K562 (cell line): ENCODE results near the gene DOCK4. TPM values are rescaled to one million over a fixed set of nuclear protein-coding genes. Genes with fewer than 3 reads are reported as not detected.

Source experiments
- ATAC-seq: fragments of 200-7000 bp; cut with Tn5 transposase; 3 replicates; pipeline ENCODE4 v1.9.1; 2020; ENCODE audit warnings: moderate library complexity
- BruUV-seq: library from RNA; stranded (reverse); fragments of 400-500 nt; replicated peaks from 2 replicates; lab custom pipeline; 2021; lab: Mats Ljungman, UMichigan
- CTCF ChIA-PET: fragments of 300-600 bp; formaldehyde crosslinking; extraction: SDS; loops from one replicate; lab custom pipeline; 2021; ENCODE audit warnings: low intra/inter-chr PET ratio; lab: Yijun Ruan, JAX
- POLR2A ChIA-PET: fragments of 300-600, 350-650 bp; sonication (Branson Sonifier 250); formaldehyde crosslinking; extraction: SDS; loops from one replicate; lab custom pipeline; 2021; ENCODE audit warnings: antibody characterized with exemption, inconsistent platforms; lab: Yijun Ruan, JAX
- DNase-seq, 4 experiments: peaks; one replicate each; pipeline versions ENCODE4 v3.0.0 to v3.0.0-alpha.2; 2011 to 2018; ENCODE audit warnings: low spot score in 3 of 4, mixed read lengths in 3 of 4; ENCODE audit errors: extremely low read depth in 1 of 4
- FAIRE-seq: peaks from 2 replicates; lab custom pipeline; 2011; peaks lifted over from hg19 to GRCh38; lab: Jason Lieb, UNC
- H2AFZ ChIP-seq: 2 replicates; pipeline ENCODE4 v1.6.0; 2011; ENCODE audit warnings: low read depth, low read length, control low read depth, inconsistent platforms
- H3K27ac ChIP-seq: fragments of 200-600 bp; 3 replicates; pipeline ENCODE4 v1.8.0; 2011; ENCODE audit warnings: low read depth, mild to moderate bottlenecking, control low read depth, inconsistent platforms, low read length, moderate library complexity, mixed read lengths; ENCODE audit errors: extremely low read depth
- H3K27me3 ChIP-seq, 2 experiments: fragments of 300-600 bp in 1 of 2; 2 replicates in 1 of 2; 3 replicates in 1 of 2; pipeline versions ENCODE4 v1.6.0 to v1.8.0; 2011; ENCODE audit warnings: inconsistent platforms in 2 of 2, low read length in 2 of 2, mild to moderate bottlenecking in 1 of 2, mixed read lengths in 1 of 2, moderate library complexity in 1 of 2; ENCODE audit not compliant: control insufficient read depth in 2 of 2, insufficient read depth in 2 of 2
- H3K36me3 ChIP-seq: fragments of 300-600 bp; 3 replicates; pipeline ENCODE4 v1.8.0; 2011; ENCODE audit warnings: mild to moderate bottlenecking, low read length, inconsistent platforms; ENCODE audit not compliant: control insufficient read depth, insufficient read depth
- H3K4me1 ChIP-seq, 2 experiments: fragments of 200-600 bp in 1 of 2; replicated peaks in 1 of 2; 2 replicates in 1 of 2; 3 replicates in 1 of 2; pipeline versions ENCODE4 v1.5.1 to v1.8.0; 2011; ENCODE audit warnings: inconsistent platforms in 2 of 2, low read length in 2 of 2, mild to moderate bottlenecking in 1 of 2, mixed read lengths in 1 of 2, moderate library complexity in 1 of 2; ENCODE audit not compliant: control insufficient read depth in 2 of 2, insufficient read depth in 2 of 2
- H3K4me2 ChIP-seq: 2 replicates; pipeline ENCODE4 v1.6.1; 2011; ENCODE audit warnings: low read length, control low read depth, inconsistent platforms, mixed read lengths; ENCODE audit not compliant: insufficient read depth
- H3K4me3 ChIP-seq: fragments of 200-600 bp; sonication (generic), shearing (Covaris generic); 2 replicates; pipeline ENCODE4 v1.5.1; 2016; ENCODE audit warnings: control low read depth, inconsistent platforms
- H3K79me2 ChIP-seq: fragments of 200-600 bp; 3 replicates; pipeline ENCODE4 v1.8.0; 2011; ENCODE audit warnings: low read length, inconsistent platforms; ENCODE audit not compliant: control insufficient read depth, insufficient read depth
- H3K9ac ChIP-seq, 2 experiments: 2 replicates each; pipeline versions ENCODE4 v1.6.0 to v1.6.1; 2011; ENCODE audit warnings: low read depth in 2 of 2, low read length in 2 of 2, control low read depth in 1 of 2, inconsistent platforms in 1 of 2, mild to moderate bottlenecking in 1 of 2, mixed read lengths in 1 of 2; ENCODE audit not compliant: insufficient read depth in 1 of 2
- H3K9me1 ChIP-seq: one replicate; pipeline ENCODE4 v1.6.0; 2011; ENCODE audit warnings: inconsistent platforms, mild to moderate bottlenecking, low read length, moderate library complexity; ENCODE audit not compliant: control insufficient read depth, insufficient read depth
- H3K9me3 ChIP-seq: replicated peaks from 2 replicates; pipeline ENCODE4 v1.5.1; 2011; ENCODE audit warnings: low read depth, low read length, inconsistent platforms; ENCODE audit not compliant: control insufficient read depth, insufficient read depth
- H4K20me1 ChIP-seq: replicated peaks from 2 replicates; pipeline ENCODE4 v1.6.1; 2011; ENCODE audit warnings: low read length, inconsistent platforms, mixed read lengths; ENCODE audit not compliant: control insufficient read depth, insufficient read depth
- ZBTB7A ChIP-seq: IDR thresholded peaks from 2 replicates; pipeline ENCODE4 v1.6.1; 2011; ENCODE audit warnings: low read depth, mild to moderate bottlenecking, low read length, moderate library complexity, borderline replicate concordance; ENCODE audit not compliant: control insufficient read depth
- WGBS: fragments of 100-300 bp; shearing (Covaris generic); methylation state at CpG from one replicate; pipeline ENCODE4 v1.1.6; 2016; ENCODE audit warnings: low coverage, mixed read lengths; ENCODE audit not compliant: insufficient coverage; ENCODE audit errors: missing lambda C conversion rate; 5-methylcytosine and 5-hydroxymethylcytosine counted together
- in situ Hi-C: fragments of 300-500 bp; cut with MboI; formaldehyde crosslinking; loops from 4 replicates; pipeline ENCODE4 v1.15.0; 2018; ENCODE audit warnings: inconsistent platforms, mixed read lengths
- intact Hi-C: fragments of 100-400 bp; cut with micrococcal nuclease; formaldehyde crosslinking; loops from 2 replicates; pipeline ENCODE4 v1.14.2; 2022
- polyA plus RNA-seq, 8 experiments: library from polyadenylated mRNA; depleted of rRNA in 4 of 8; stranded (reverse) in 5 of 8; unstranded in 3 of 8; fragments of >200 nt; fragmentation: Nextera tagmentation in 2 of 8; fragmentation: Illumina TruSeq in 1 of 8; extraction: Ambion mirVana in 2 of 8; extraction: Trizol in 1 of 8; gene quantifications; 2 replicates each; pipeline versions ENCODE4 v1.2.1 to v1.2.3, GENCODE V29; 2011 to 2014; ENCODE audit warnings: inconsistent platforms in 1 of 8, missing spikeins in 1 of 8
- total RNA-seq, 7 experiments: library from RNA; depleted of rRNA in 6 of 7; stranded (reverse); fragments of >200 nt in 6 of 7; fragmentation: Illumina TruSeq in 2 of 7; extraction: Trizol in 2 of 7; gene quantifications; 2 replicates each; pipeline versions ENCODE4 v1.2.1 to v1.2.3, GENCODE V29; 2011 to 2021; ENCODE audit warnings: low replicate concordance in 1 of 7
- TF ChIP-seq, protein P1 (sequence below): IDR thresholded peaks from 2 replicates; pipeline ENCODE4 v1.6.1; 2016; ENCODE audit warnings: missing genetic modification characterization, missing compliant biosample characterization

DOCK4 gene
- total and polyA plus RNA-seq, 9 of the 15 experiments (the other 6 are each of a cell fraction or from before 2014, with no cell fraction given), result 0.42 to 5.7 (median 2.3) TPM

DNA sequence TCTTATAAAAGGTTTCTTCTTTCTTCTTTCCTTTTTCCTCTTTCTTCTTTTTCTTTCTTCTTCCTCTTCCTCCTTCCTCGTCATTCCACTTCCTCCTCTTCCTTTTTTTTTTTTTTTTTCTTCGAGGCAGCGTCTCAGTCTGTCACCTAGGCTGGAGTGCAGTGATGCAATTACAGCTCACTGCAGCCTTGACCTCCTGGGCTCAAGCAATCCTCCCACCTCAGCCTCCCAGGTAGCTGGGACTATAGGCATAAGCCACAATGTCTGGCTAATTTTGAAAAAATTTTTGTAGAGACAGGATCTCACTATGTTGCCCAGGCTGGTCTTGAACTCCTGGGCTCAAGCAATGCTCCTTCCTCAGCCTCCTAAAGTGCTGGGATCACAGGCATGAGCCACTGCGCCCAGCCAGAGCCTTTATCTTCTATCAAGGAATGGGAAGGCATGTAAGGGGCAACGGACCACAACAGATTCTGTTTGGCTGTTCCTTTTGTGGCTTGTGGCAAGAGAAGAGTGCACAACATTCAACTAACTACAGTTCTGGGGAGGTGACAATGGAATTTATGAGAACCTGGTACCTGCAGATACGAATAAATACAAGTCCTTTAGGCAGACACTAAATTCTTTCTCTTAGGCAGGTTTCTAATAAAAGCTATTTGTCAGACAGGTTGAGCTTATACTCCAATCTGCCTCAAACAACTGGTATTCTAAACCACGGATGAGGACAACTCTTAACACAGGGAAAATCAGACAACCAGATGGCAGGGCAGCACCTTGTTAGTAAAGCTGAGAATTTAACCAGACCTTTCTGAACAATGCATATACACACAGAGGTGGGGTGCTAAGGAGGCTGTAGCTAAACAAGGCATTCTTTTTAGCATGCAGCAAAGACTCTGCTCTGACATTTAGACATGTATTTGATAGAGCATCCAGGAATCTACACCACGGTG, 100.3 kb downstream of the DOCK4 start:
- H3K9me3 ChIP-seq, result no peaks in the 10 kb centered on the region
- no peaks in the 10 kb centered on the region for H3K79me2 ChIP-seq
- no peak for FAIRE-seq
- TF ChIP-seq, protein P1, sequence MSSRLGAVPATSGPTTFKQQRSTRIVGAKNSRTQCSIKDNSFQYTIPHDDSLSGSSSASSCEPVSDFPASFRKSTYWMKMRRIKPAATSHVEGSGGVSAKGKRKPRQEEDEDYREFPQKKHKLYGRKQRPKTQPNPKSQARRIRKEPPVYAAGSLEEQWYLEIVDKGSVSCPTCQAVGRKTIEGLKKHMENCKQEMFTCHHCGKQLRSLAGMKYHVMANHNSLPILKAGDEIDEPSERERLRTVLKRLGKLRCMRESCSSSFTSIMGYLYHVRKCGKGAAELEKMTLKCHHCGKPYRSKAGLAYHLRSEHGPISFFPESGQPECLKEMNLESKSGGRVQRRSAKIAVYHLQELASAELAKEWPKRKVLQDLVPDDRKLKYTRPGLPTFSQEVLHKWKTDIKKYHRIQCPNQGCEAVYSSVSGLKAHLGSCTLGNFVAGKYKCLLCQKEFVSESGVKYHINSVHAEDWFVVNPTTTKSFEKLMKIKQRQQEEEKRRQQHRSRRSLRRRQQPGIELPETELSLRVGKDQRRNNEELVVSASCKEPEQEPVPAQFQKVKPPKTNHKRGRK (tag), result peak; percentile 76
- TF ChIP-seq ZBTB7A, result no peak
- H3K4me2 ChIP-seq, result no peak overlapping the region
- peaks cover 5 to 15% of the 10 kb centered on the region in 2 experiments; a peak in 4 of 5 replicates for H3K27me3 ChIP-seq
- no TSS peak for BruUV-seq
- CTCF ChIA-PET, result no interaction called here
- intact Hi-C loops, result no loop called here
- no peak for DNase-seq
- H3K36me3 ChIP-seq, result no peaks in the 10 kb centered on the region
- 0% methylated on average over 7 of the region's 8 CpGs for WGBS
- H3K4me3 ChIP-seq, result no peak overlapping the region
- POLR2A ChIA-PET, result no interaction called here
- H3K9ac ChIP-seq, result no peak overlapping the region
- ATAC-seq, result no peak
- H2AFZ ChIP-seq, result no peak overlapping the region
- no peaks in the 10 kb centered on the region for H3K9me1 ChIP-seq
- in situ Hi-C loops, result no loop called here
- no peaks in the 10 kb centered on the region for H4K20me1 ChIP-seq
- no peak overlapping the region for H3K27ac ChIP-seq
- H3K4me1 ChIP-seq, result no peaks in the 10 kb centered on the region
